ENCODE data around the gene TYSND1.
"Not testable (repeated sequence)": the region's sequence is repeated elsewhere in the genome, so short reads cannot be mapped to it uniquely, and the experiment has no call there.

Gene TYSND1

GRCh38 chr10:70132098-70133029 is 14.1 kb downstream of the TYSND1 start, which contains the start of gene AIFM2:
AIFM2 (minus strand) TSS chr10:70132825; CDS start chr10:70124084, 8,741 bp downstream.
- DNase-seq (ENCODE audit: low read depth in 2 of 2): peak in 1 of 2 donors; percentile 19

GRCh38 chr10:70131560-70131937 is 15.0 kb downstream of the TYSND1 start:
- no peak for DNase-seq (ENCODE audit: low read depth in 2 of 2)

GRCh38 chr10:70130878-70131559 is 15.5 kb downstream of the TYSND1 start:
- DNase-seq (ENCODE audit: low read depth in 2 of 2): no peak

GRCh38 chr10:70126700-70127395 is 19.7 kb downstream of the TYSND1 start:
- DNase-seq (ENCODE audit: low read depth in 2 of 2): no peak

DNA sequence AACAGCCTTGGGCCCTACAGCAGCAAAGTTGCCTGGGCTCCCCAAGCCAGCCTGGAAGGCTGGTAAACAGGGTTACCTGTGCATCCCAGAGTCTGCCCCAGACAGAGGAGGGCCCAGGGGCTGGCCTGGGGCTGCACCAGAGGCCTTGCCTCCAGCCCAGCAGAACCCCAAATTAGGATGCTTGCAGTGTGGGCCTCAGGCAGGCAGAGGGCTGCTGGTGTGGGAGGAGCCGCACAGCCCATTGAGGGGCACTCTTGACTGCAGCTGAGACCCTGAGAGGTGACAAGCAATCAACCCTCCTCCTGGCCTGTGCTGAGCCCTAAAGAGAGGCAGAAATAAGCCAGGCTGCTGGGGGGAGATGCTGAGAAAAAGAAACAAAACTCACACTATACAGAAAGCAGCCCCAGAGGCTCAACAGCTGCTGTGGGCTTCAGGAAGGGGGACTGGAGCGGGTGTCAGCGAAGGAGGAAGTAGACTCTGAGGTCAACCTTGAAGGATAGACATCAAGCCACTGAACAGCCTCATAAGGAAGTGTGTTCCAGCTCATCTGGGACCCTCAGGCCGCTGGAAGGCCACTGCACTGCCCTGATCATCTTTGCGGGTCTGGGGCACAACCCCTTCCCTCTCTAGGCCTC is 20.5 kb downstream of the TYSND1 start:
- no peak for DNase-seq (ENCODE audit: low read depth in 2 of 2)

DNA sequence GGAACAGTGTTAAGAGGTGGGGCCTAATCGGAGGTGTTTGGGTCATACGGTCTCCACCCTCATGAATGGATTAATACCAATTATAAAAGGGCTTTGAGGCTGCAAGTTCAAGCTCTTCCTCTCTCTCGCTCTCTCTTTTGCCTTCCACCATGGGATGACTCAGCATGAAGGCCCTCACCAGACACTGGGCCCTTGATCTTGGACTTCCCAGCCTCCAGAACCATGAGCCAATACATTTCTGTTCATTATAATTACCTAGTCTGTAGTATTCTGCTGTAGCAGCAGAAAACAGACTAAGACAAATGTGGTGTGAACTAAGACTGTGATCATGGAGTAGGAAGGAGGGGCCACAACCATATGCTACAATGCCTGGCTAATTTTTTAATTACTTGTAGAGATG is 21.6 kb downstream of the TYSND1 start:
- no peak for DNase-seq (ENCODE audit: low read depth in 2 of 2)

DNA sequence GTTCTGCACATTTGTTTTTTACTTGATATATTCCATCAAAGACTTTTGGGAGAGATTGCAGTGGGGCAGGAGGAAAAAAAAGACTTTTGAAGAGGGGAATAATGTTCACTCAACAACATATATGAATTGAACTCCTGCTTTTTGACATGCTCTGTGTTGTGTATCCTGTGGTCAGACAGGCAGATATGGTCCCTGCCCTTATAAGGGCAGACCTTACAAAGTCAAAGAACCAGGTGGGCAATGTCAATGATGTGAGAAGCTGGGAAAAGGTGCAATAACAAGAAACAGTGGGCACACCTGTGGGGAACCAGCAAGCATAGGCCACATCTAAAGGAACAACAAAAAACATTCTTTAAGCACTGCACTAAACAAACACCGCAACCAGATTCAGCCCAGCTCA is 22.1 kb downstream of the TYSND1 start:
- no peak for DNase-seq (ENCODE audit: low read depth in 2 of 2)

GRCh38 chr10:70123817-70124216 is 22.7 kb downstream of the TYSND1 start:
- no peak for DNase-seq (ENCODE audit: low read depth in 2 of 2)

DNA sequence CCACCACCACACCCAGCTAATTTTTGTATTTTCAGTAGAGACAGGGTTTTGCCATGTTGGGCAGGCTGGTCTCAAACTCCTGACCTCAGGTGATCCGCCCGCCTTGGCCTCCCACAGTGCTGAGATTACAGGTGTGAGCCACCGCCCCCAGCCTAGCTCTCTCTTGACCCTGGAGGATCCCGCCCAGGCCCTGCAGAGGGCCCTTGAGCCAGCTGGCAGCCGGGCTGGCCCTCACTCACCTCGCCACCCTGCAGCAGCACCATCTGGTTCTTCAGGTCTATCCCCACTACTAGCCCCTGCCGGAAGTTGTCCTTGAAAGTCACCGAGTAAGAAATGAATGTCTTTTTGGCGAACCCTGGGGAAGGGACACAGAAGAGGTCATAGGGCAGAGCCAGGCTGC is 23.3 kb downstream of the TYSND1 start:
- DNase-seq (ENCODE audit: low read depth in 2 of 2): not testable (repeated sequence)

GRCh38 chr10:70122742-70123141 is 23.8 kb downstream of the TYSND1 start:
- DNase-seq (ENCODE audit: low read depth in 2 of 2): no peak

DNA sequence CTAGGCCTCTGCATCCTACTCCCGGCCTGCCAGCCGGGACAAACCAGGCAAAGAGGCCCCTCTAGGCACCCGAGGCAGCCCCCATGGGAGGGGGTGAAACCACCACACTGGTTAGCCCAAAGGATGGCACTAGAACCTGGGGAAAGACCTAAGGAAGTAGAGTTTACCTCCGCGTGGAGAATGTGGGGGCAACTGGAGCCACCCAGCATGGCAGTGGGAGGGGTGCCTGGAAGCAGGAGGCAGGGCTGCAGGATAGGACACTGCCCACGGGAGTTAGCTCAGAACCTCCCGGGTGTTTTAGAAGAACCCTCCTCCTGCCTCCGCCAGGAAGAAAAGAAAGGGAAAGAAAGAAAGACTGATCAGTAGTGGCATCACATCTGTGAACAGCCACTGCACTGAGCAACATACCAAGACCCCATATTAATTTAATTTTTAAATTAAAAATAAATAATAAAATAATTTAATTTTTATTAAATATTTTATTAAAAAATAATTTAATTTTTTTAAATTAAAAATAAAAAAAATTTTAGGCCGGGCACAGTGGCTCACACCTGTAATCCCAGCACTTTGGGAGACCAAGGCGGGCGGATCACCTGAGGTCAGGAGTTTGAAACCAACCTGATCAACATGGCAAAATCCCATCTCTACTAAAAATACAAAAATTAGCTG is 25.1 kb downstream of the TYSND1 start:
- DNase-seq (ENCODE audit: low read depth in 2 of 2): no peak

DNA sequence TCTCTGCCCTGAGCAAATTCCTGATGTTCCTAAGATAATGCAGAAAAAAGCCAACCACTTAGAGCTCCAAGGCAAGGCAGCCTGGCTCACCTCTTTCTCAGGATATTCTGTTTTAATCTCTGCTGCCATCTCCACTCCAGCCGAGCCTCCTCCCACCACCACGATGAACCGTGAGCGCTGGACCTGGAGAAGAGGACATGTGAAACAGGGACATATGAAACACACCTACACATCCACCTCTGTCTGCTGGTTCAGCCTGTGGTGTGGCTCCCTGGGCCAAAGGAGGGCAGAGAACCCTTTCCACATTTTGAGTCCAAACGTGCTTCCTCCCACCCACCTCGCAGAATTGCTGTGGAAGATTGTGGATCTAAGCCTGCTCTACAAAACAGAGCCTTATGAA is 26.1 kb downstream of the TYSND1 start:
- DNase-seq (ENCODE audit: low read depth in 2 of 2): no peak

- no peak for DNase-seq (ENCODE audit: low read depth in 2 of 2)
Measured at GRCh38 chr10:70119623-70120022, 26.9 kb downstream of the TYSND1 start.

DNA sequence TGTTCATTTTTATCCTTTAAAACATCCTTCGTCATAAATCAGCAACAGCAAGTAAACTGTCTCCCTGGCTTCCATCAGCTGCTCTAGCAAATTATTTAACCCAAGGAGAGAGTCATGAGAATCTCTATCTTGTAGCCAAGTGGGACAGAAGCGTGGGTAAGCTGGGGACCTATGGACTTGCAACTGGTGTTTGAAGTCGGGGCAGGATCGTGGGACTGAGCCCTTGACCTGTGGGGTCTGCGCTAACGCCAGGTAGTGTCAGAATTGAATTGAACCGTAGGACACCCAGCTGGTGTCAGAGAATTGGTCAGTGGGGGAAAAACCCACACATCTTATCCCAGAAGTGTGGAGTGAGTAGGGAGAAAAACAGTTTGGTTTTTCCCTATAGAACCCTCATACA is 27.3 kb downstream of the TYSND1 start:
- no peak for DNase-seq (ENCODE audit: low read depth in 2 of 2)

DNA sequence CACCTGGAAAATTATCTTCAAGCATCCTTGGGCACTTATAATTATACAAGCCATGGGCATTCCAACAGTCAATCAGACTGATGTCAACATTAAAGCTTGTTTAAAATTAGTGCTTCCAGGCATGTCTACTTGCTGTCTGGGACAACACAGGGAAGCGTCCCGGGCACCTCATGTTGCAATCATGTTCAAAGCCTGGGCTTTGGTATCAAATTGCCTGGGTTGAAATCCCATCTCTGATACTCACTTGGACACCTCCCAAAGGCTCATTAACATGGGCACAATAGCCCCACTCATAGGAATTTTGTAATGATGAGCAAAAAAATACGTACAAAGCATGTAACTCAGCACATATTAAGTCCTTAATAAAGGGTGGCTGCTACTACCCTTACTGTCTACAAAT is 28.3 kb downstream of the TYSND1 start:
- DNase-seq (ENCODE audit: low read depth in 2 of 2): no peak

DNA sequence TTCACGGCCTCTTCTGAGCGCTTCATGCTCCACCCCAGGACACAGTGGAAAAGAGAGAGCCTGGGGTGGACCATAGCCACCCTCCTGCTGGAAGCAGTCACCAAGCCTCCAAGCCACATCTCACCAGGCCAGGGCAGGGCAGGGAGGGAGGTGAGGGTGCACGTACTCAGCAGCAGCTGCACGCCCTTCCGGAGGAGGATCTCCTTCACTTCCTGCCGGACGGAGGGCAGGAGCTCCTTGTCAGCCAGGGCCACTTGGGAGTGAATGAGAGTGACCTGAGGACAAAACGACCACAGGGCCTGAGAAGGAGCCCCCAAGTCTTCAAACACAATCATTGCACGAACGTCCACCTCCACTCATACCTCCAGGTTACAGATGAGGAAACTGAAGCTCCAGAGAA is 28.9 kb downstream of the TYSND1 start:
- DNase-seq (ENCODE audit: low read depth in 2 of 2): no peak

- peak in 1 of 2 donors; percentile 24 for DNase-seq (ENCODE audit: low read depth in 2 of 2)
Measured at GRCh38 chr10:70115948-70116682, 30.4 kb downstream of the TYSND1 start.

GRCh38 chr10:70114902-70115301 is 31.6 kb downstream of the TYSND1 start:
- DNase-seq (ENCODE audit: low read depth in 2 of 2): no peak

DNA sequence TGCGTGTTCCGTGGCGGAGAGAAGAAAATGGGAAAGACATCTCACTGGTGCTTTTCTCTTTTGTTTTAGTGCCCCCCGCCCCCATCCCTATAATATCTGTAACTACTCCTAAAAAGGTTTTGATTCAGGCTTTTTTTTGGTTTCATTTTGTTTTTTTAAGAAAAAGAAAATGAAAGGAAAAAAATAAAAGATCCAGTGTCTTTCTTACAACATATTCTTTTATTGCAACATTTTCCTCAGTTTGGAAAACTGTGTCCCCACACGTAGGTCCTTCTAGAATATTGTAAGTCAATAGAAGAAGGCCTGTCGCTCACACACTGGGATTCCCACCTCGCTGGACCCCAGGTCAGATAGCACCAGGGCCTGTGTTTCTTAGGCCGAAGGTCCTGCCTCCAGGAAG is 34.4 kb downstream of the TYSND1 start:
- no peak for DNase-seq (ENCODE audit: low read depth in 2 of 2)

DNA sequence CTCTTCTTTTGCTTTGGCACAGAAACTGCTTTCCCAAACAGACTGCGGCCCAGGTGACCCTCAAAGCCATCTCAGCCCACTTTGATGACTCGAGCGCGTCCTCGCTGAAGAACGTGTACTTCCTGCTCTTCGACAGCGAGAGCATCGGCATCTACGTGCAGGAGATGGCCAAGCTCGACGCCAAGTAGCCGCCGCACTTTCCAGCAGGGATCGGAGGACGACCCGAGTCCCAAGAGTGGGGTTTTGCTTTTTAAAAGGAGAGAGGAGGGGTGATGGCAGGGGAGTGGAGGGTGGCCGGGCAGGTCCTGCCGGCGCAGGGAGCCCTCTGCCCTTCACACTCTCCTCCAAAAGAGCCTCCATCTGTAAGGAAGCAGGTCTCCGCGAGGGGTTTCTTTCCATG is 35.0 kb downstream of the TYSND1 start:
- DNase-seq (ENCODE audit: low read depth in 2 of 2): no peak

Data from stimulated activated CD4-positive, alpha-beta T cell treated with anti-CD3 and anti-CD28 coated beads, Interleukin-15, amount 100 ng/mL, for 48 hours (primary cell).